NCI-H460 (cell line): ENCODE results near the gene FGD2. TPM values are rescaled to one million over a fixed set of nuclear protein-coding genes. Genes with fewer than 3 reads are reported as not detected.

Experiments used
- DNase-seq: peaks from one replicate; pipeline ENCODE4 v3.0.0-alpha.2; 2016; ENCODE audit warnings: low read depth; ENCODE audit errors: extremely low read depth
- total RNA-seq: library from RNA; depleted of rRNA; stranded (reverse); fragments of >200 nt; shearing (Covaris generic); gene quantifications from 2 replicates; pipeline ENCODE4 v1.2.3, GENCODE V29; 2014

Gene FGD2
- total RNA-seq, 1 experiment from 2014 or later, result 0.10 TPM

GRCh38 chr6:36970892-36971842 is 34.3 kb upstream of the FGD2 start:
- no peak for DNase-seq

- DNase-seq, result no peak
These were observed 33.4 kb upstream of the FGD2 start for GRCh38 chr6:36971921-36972673.

GRCh38 chr6:36973190-36973589 is 32.3 kb upstream of the FGD2 start:
- no peak for DNase-seq

- DNase-seq, result no peak
These were observed 31.8 kb upstream of the FGD2 start for GRCh38 chr6:36973647-36974046.

- no peak for DNase-seq
These were observed 30.0 kb upstream of the FGD2 start for GRCh38 chr6:36975231-36976006.

GRCh38 chr6:36976007-36976264 is 29.5 kb upstream of the FGD2 start:
- DNase-seq, result no peak

- DNase-seq, result no peak
These were observed 28.9 kb upstream of the FGD2 start for GRCh38 chr6:36976509-36976908.

GRCh38 chr6:36976931-36977330 is 28.5 kb upstream of the FGD2 start:
- DNase-seq, result no peak

- no peak for DNase-seq
These were observed 27.9 kb upstream of the FGD2 start for GRCh38 chr6:36977470-36977941.

GRCh38 chr6:36978421-36979346 is 26.8 kb upstream of the FGD2 start:
- no peak for DNase-seq

GRCh38 chr6:36979347-36979742 is 26.1 kb upstream of the FGD2 start:
- DNase-seq, result peak; percentile 22

- DNase-seq, result no peak
These were observed 25.3 kb upstream of the FGD2 start for GRCh38 chr6:36980129-36980528.

- DNase-seq, result no peak
These were observed 24.4 kb upstream of the FGD2 start for GRCh38 chr6:36980876-36981619.

GRCh38 chr6:36983538-36983937 is 21.9 kb upstream of the FGD2 start:
- no peak for DNase-seq

- DNase-seq, result peak; percentile 65
These were observed 20.7 kb upstream of the FGD2 start for GRCh38 chr6:36984581-36985416.

- no peak for DNase-seq
These were observed 20.0 kb upstream of the FGD2 start for GRCh38 chr6:36985417-36985807.

- peak; percentile 74 for DNase-seq
These were observed 19.4 kb upstream of the FGD2 start, which contains the start of gene MTCH1 for GRCh38 chr6:36985808-36986703. Gene MTCH1, minus strand, starts transcription at chr6:36986196. Its CDS starts 23 bp downstream, at chr6:36986173.
